Pancreas (tissue), 10 donors: ENCODE results near the gene HIP1R. TPM values are rescaled to one million over a fixed set of nuclear protein-coding genes. Genes with fewer than 3 reads are reported as not detected.
"Not testable (repeated sequence)": the region's sequence is repeated elsewhere in the genome, so short reads cannot be mapped to it uniquely, and the experiment has no call there.

ENCODE experiments used
- ATAC-seq, 4 donors: fragments of 200-7000 bp; cut with Tn5 transposase; one replicate each; pipeline versions ENCODE4 v1.8.0 to v1.9.1; 2020; ENCODE audit warnings: mild to moderate bottlenecking in 4 of 4, moderate library complexity in 4 of 4
- DNase-seq, 6 donors: peaks; one replicate each; pipeline ENCODE4 v3.0.0-alpha.2; 2020
- FAIRE-seq: peaks from 2 replicates; lab custom pipeline; 2012; peaks lifted over from hg19 to GRCh38; lab: Jason Lieb, UNC
- H3K27ac ChIP-seq, 4 donors: fragments of 200-600 bp; sonication (generic); 1 replicate in 3 of 4; 2 replicates in 1 of 4; pipeline versions ENCODE4 v1.5.0 to v1.8.0; 2020
- H3K27me3 ChIP-seq, 4 donors: fragments of 200-600 bp; one replicate each; pipeline ENCODE4 v1.8.0; 2021
- H3K36me3 ChIP-seq, 3 donors: fragments of 200-600 bp; sonication (generic) in 1 of 3; one replicate each; pipeline versions ENCODE4 v1.5.0 to v1.8.0; 2020 to 2021
- H3K4me1 ChIP-seq, 3 donors: fragments of 200-600 bp; one replicate each; pipeline ENCODE4 v1.8.0; 2021
- H3K4me3 ChIP-seq, 4 donors: fragments of 200-600 bp; sonication (generic) in 2 of 4; one replicate each; pipeline versions ENCODE4 v1.5.0 to v1.8.0; 2020 to 2021
- H3K9me3 ChIP-seq, 4 donors: fragments of 200-600 bp; one replicate each; pipeline ENCODE4 v1.8.0; 2021
- WGBS, 2 donors: extraction: QIAGEN DNeasy Blood & Tissue Kit; methylation state at CpG; one replicate each; pipeline ENCODE4 v1.1.7; 2013; 5-methylcytosine and 5-hydroxymethylcytosine counted together
- intact Hi-C, 3 donors: fragments of 100-400 bp; cut with DNase I; formaldehyde crosslinking; loops; one replicate each; pipeline versions ENCODE4 v1.11.1 to v1.14.2; 2022
- polyA plus RNA-seq, 2 donors: library from polyadenylated mRNA; stranded (reverse); fragments of 200-250 nt; gene quantifications; one replicate each; pipeline ENCODE4 v1.2.3, GENCODE V29; 2013
- total RNA-seq, 6 donors: library from RNA; stranded (reverse); fragmentation: NEBNext Ultra II Directional in 4 of 6; extraction: Animal tissue kit (Norgen Biotek cat#: 25700) in 4 of 6; gene quantifications; one replicate each; pipeline versions ENCODE4 v1.2.1 to v1.2.4, GENCODE V29; 2021 to 2023
- TF ChIP-seq, protein P1 (sequence below), 4 donors: fragments of 200-600 bp; sonication (generic) in 3 of 4; IDR thresholded peaks; one replicate each; pipeline versions ENCODE4 v1.5.0 to v1.8.0; 2021; ENCODE audit warnings: antibody characterized with exemption in 4 of 4
- donor health status: healthy with polysubstance abuse.
- donor health status: DM: no; HTN: no; CAD: no; lungs with moderate emphysema.
- donor health status: DM: no; HTN: no; CAD: no.
- donor health status: control.
- donor health status: control.
- donor health status: Bipolar disorder and iron deficiency.
- donor health status: DM: yes; HTN: yes; CAD: no.
- donor health status: DM: no; HTN: no; CAD: no.
- donor health status: DM: no; HTN: no; CAD: no.
- donor health status: DM: yes; HTN: yes; CAD: no.

The HIP1R gene
- total and polyA plus RNA-seq, 8 donors, result 41.0 to 206 (median 50.8) TPM

DNA sequence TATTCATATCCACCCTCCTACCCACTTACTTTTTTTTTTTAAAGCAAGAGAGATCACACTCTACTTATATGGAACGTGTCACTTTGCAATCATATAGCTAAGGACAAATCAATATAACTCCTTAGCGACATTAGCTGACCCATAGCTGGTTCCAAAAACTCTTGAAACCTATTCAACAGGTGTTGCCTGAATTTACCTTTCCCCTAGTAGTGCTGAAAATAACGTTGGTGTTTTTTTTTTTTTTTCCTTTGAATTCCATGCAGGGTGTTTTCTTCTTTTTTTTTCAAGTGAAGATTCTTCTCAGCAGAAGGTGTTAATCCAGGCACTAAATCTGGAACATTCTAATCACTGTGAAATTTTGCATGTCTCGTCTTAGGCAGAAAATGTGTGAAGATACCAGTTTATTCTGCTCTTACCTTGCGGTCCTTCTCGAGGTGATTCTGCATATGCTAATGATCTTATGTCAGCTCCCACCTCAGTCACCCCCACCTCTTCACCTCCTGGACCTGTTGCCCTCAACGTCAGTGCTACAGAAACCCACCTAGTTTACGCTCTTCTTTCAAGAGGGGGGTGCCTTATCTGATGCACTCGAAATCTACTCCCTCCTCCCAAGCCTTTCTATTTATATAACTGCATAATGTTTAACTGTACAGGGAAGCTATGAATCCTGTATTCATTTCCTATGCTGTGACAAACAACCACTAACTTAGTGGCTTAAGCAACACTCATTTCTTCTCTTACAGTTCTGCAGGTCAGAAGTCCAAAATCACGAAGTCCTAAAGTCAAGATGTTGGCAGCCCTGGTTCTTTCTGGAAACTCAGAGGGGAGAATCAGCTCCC is 67.8 kb downstream of the HIP1R start:
- no peak for DNase-seq
- ATAC-seq, result peak in 3 of 4 donors; percentile 19 to 41 (median 35)
- 11 to 19% methylated on average over 10 of the region's 10 CpGs for WGBS, 2 donors
- TF ChIP-seq, protein P1, sequence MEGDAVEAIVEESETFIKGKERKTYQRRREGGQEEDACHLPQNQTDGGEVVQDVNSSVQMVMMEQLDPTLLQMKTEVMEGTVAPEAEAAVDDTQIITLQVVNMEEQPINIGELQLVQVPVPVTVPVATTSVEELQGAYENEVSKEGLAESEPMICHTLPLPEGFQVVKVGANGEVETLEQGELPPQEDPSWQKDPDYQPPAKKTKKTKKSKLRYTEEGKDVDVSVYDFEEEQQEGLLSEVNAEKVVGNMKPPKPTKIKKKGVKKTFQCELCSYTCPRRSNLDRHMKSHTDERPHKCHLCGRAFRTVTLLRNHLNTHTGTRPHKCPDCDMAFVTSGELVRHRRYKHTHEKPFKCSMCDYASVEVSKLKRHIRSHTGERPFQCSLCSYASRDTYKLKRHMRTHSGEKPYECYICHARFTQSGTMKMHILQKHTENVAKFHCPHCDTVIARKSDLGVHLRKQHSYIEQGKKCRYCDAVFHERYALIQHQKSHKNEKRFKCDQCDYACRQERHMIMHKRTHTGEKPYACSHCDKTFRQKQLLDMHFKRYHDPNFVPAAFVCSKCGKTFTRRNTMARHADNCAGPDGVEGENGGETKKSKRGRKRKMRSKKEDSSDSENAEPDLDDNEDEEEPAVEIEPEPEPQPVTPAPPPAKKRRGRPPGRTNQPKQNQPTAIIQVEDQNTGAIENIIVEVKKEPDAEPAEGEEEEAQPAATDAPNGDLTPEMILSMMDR (IDR thresholded peaks at IDR 0.05), result no peak
- intact Hi-C loops, result no loop called here
- Histone ChIP-seq H3K4me3 (no peak overlapping the region), H3K27me3 (no peaks in the 10 kb centered on the region), H3K27ac (peak overlapping the region in 1 of 4 donors; percentile 37), H3K36me3 (no peaks in the 10 kb centered on the region), H3K9me3 (no peaks in the 10 kb centered on the region), H3K4me1 (peaks cover 0 to 14% (median 7%) of the 10 kb centered on the region in 3 donors)
- FAIRE-seq, result no peak

DNA sequence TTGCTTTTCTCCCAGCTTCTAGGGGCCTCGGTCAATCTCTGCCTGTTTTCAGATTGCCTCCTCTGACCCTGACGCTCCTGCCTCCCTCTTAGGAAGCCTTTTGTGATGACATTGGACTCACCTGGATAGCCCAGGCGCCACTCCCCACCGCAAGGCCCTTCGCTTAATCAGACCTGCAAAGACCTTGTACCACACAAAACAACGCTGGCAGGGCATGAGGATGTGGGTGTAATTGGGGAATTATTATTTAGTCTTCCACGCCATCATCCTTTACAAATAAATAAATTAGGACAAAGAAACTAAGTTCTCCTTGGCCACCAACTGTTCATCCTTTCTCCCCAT is 68.4 kb downstream of the HIP1R start:
- Histone ChIP-seq H3K27ac (peak overlapping the region in 1 of 4 donors; percentile 37), H3K9me3 (no peaks in the 10 kb centered on the region), H3K4me1 (peaks cover 0 to 14% (median 7%) of the 10 kb centered on the region in 3 donors), H3K27me3 (no peaks in the 10 kb centered on the region), H3K36me3 (no peaks in the 10 kb centered on the region), H3K4me3 (no peak overlapping the region)
- FAIRE-seq, result no peak
- peak in 3 of 4 donors; percentile 28 to 33 (median 31) for ATAC-seq
- TF ChIP-seq, protein P1 (IDR thresholded peaks at IDR 0.05), result no peak
- WGBS, 2 donors, result 52 to 55% methylated on average over 7 of the region's 7 CpGs
- DNase-seq, result peak in 1 of 6 donors; percentile 36
- intact Hi-C loops, result no loop called here

DNA sequence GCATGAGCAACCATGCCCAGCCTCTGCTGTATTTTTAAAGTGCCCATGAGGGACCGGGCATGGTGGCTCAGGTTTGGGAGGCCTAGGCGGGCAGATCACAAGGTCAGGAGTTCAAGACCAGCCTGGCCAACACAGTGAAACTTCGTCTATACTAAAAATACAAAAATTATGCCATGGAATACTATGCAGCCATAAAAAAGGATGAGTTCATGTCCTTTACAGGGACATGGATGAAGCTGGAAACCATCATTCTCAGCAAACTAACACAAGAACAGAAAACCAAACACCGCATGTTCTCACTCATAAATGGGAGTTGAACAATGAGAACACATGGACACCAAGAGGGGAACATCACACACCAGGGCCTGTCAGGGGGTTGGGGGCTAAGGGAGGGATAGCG is 70.0 kb downstream of the HIP1R start:
- ATAC-seq, H3K27me3 ChIP-seq, FAIRE-seq, H3K36me3 ChIP-seq, H3K4me3 ChIP-seq, H3K27ac ChIP-seq, intact Hi-C loops, H3K9me3 ChIP-seq: not testable (repeated sequence)
- WGBS, 2 donors, result 95 to 97% methylated on average over 5 of the region's 5 CpGs
- peak in 1 of 6 donors; percentile 14 for DNase-seq
- peaks cover 5 to 25% (median 9%) of the 10 kb centered on the region in 3 donors for H3K4me1 ChIP-seq

DNA sequence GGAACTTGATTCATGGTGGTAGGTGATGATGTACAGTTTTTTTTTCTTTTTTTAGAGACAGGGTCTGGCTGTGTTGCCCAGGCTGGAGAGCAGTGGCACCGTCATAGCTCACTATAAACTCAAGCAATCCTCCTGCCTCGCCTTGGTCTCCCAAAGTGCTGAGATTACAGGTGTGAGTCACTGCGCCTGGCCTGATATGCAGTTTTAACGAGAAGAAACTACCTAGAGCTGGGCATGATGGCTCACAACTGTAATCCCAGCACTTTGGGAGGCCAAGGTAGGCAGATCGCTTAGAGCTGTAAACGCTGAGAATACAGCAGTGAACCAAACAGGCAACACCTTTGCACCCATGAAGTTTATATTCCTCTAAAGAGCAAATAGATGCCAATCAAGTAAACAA is 73.7 kb downstream of the HIP1R start:
- Histone ChIP-seq H3K27ac (no peak overlapping the region), H3K27me3 (no peaks in the 10 kb centered on the region), H3K36me3 (no peaks in the 10 kb centered on the region), H3K9me3 (no peaks in the 10 kb centered on the region), H3K4me3 (no peak overlapping the region), H3K4me1 (peaks cover 2 to 12% (median 5%) of the 10 kb centered on the region in 3 donors)
- WGBS, 2 donors, result 47 to 49% methylated on average over 6 of the region's 6 CpGs
- TF ChIP-seq, protein P1 (IDR thresholded peaks at IDR 0.05), result no peak
- DNase-seq (peak in 1 of 6 donors; percentile 26), ATAC-seq (peak; percentile 73 to 79 (median 77)), FAIRE-seq (peak; percentile 75)
- intact Hi-C loops, result no loop called here

DNA sequence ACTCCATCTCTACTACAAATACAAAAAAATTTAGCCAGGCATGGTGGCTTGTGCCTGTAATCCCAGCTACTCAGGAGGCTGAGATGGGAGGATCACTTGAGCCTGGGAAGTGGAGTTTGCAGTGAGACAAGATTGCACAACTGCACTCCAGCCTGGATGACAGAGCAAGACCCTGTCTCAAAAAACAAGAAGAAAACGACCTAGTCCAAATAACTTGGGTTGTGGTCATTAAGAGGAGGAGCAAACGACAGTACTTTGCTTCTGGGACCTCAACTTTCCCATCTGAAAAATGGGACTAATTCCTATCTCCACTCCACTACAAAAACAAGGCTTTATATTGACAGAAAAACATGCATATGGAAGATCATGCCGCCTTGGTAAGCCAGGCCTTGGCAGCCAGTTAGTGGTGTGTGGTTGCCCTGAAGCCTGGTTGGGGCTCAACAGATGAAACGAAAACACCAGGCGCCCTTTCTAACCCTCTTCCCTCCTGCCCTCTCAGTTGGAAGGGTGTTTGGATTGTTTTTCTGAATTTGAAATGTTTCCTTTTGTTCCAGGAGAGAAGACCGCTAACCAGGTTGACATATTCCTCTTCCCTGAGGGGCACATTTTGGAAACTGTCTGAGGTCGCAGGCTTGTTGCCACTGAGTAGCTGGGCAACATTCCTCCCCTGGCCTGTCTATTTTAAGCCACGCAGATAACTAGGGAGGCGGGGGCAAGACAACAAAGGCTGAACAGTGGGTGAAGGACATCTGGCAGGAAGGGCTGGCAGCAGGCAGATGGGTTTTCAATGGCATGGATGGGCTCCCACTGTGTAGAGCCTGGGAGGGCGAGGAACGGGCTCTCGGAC is 74.4 kb downstream of the HIP1R start:
- ATAC-seq, result peak; percentile 58 to 95 (median 82)
- WGBS, 2 donors, result 30 to 31% methylated on average over 12 of the region's 12 CpGs
- TF ChIP-seq, protein P1 (IDR thresholded peaks at IDR 0.05), result no peak
- H3K4me1 ChIP-seq, result peaks cover 2 to 10% (median 5%) of the 10 kb centered on the region in 3 donors
- peak in 2 of 6 donors; percentile 26 to 44 for DNase-seq
- FAIRE-seq, result no peak
- peak overlapping the region in 2 of 4 donors; percentile 10 to 28 for H3K27ac ChIP-seq
- H3K4me3 ChIP-seq, result no peak overlapping the region
- H3K27me3 ChIP-seq, result no peaks in the 10 kb centered on the region
- no peaks in the 10 kb centered on the region for H3K36me3 ChIP-seq
- intact Hi-C loops, result no loop called here
- no peaks in the 10 kb centered on the region for H3K9me3 ChIP-seq
